SK-N-SH (cell line): Measurements from ENCODE around the gene RABGAP1L. TPM values are rescaled to one million over a fixed set of nuclear protein-coding genes. Genes with fewer than 3 reads are reported as not detected.

ENCODE experiments used
- CTCF ChIA-PET: fragments of 300-600, 350-600 bp; formaldehyde crosslinking; extraction: SDS; loops from one replicate; lab custom pipeline; 2021; lab: Yijun Ruan, JAX
- POLR2A ChIA-PET: fragments of 350-600 bp; sonication (Branson Sonifier 250); formaldehyde crosslinking; extraction: SDS; loops from one replicate; lab custom pipeline; 2020; ENCODE audit warnings: antibody characterized with exemption, inconsistent platforms; lab: Yijun Ruan, JAX
- DNase-seq: peaks from one replicate; pipeline ENCODE4 v3.0.0; 2012
- H2AFZ ChIP-seq: fragments of 200-600 bp; sonication (generic); 2 replicates; pipeline ENCODE4 v1.8.1; 2016; ENCODE audit warnings: antibody characterized with exemption, mild to moderate bottlenecking, low read depth
- H3F3A ChIP-seq: fragments of 200-600 bp; sonication (generic); replicated peaks from 2 replicates; pipeline ENCODE3; 2016; ENCODE audit warnings: antibody characterized with exemption, mild to moderate bottlenecking; ENCODE audit not compliant: insufficient read depth
- H3K27ac ChIP-seq, 2 experiments: fragments of 200-500 bp in 1 of 2; fragments of 200-600 bp in 1 of 2; sonication (Bioruptor generic) in 1 of 2; sonication (generic), shearing (Covaris generic) in 1 of 2; 2 replicates each; pipeline versions ENCODE4 v1.5.1 to v1.6.1; 2014 to 2016; ENCODE audit warnings: low read depth in 2 of 2, inconsistent platforms in 1 of 2, low read length in 1 of 2, mild to moderate bottlenecking in 1 of 2, mixed read lengths in 1 of 2
- H3K27me3 ChIP-seq: fragments of 200-600 bp; sonication (generic), shearing (Covaris generic); 2 replicates; pipeline ENCODE4 v1.6.1; 2016; ENCODE audit warnings: mixed run types; ENCODE audit not compliant: insufficient read depth
- H3K36me3 ChIP-seq, 2 experiments: fragments of 200-500 bp in 1 of 2; fragments of 200-600 bp in 1 of 2; sonication (Bioruptor generic) in 1 of 2; sonication (generic) in 1 of 2; replicated peaks in 1 of 2; 2 replicates each; pipeline versions ENCODE3 to v1.5.1; 2014 to 2016; ENCODE audit warnings: low read length in 1 of 2, mild to moderate bottlenecking in 1 of 2; ENCODE audit not compliant: insufficient read depth in 2 of 2, control insufficient read depth in 1 of 2
- H3K4me1 ChIP-seq, 2 experiments: fragments of 200-500 bp in 1 of 2; fragments of 200-600 bp in 1 of 2; sonication (Bioruptor generic) in 1 of 2; sonication (generic), shearing (Covaris generic) in 1 of 2; 2 replicates each; pipeline versions ENCODE4 v1.5.1 to v1.6.1; 2014 to 2016; ENCODE audit warnings: low read depth in 1 of 2, low read length in 1 of 2, mixed run types in 1 of 2; ENCODE audit not compliant: insufficient read depth in 2 of 2, control insufficient read depth in 1 of 2
- H3K4me2 ChIP-seq: fragments of 200-600 bp; sonication (generic), shearing (Covaris generic); 2 replicates; pipeline ENCODE4 v1.6.1; 2017; ENCODE audit warnings: mixed run types
- H3K4me3 ChIP-seq, 2 experiments: fragments of 200-500 bp in 1 of 2; fragments of 200-600 bp in 1 of 2; sonication (Bioruptor generic) in 1 of 2; sonication (generic), shearing (Covaris generic) in 1 of 2; 2 replicates each; pipeline versions ENCODE4 v1.5.1 to v1.8.1; 2014 to 2016; ENCODE audit warnings: low read depth in 2 of 2, inconsistent platforms in 1 of 2, low read length in 1 of 2, mild to moderate bottlenecking in 1 of 2, mixed read lengths in 1 of 2, moderate library complexity in 1 of 2
- H3K79me2 ChIP-seq: fragments of 200-600 bp; sonication (generic); 2 replicates; pipeline ENCODE4 v1.8.1; 2017; ENCODE audit warnings: mild to moderate bottlenecking; ENCODE audit not compliant: insufficient read depth
- H3K9ac ChIP-seq: fragments of 200-600 bp; sonication (generic); 2 replicates; pipeline ENCODE4 v1.6.1; 2017; ENCODE audit warnings: mixed run types
- H3K9me2 ChIP-seq: fragments of 200-600 bp; sonication (generic); 2 replicates; pipeline ENCODE4 v1.6.1; 2017; ENCODE audit warnings: mixed run types
- H3K9me3 ChIP-seq: fragments of 200-600 bp; sonication (generic); 2 replicates; pipeline ENCODE4 v1.6.1; 2017; ENCODE audit warnings: mixed run types, mild to moderate bottlenecking, moderate library complexity
- H4K20me1 ChIP-seq: fragments of 200-600 bp; sonication (generic); 2 replicates; pipeline ENCODE4 v1.6.1; 2017; ENCODE audit warnings: mild to moderate bottlenecking, mixed run types; ENCODE audit not compliant: insufficient read depth
- EZH2phosphoT487 ChIP-seq: fragments of 200-600 bp; sonication (generic); IDR thresholded peaks from 2 replicates; pipeline ENCODE4 v1.6.1; 2017; ENCODE audit warnings: low read depth, mixed run types, mild to moderate bottlenecking, antibody characterized with exemption, moderate library complexity, borderline replicate concordance
- GATA2 ChIP-seq: sonication (generic); formaldehyde crosslinking; IDR thresholded peaks from 2 replicates; pipeline ENCODE4 v1.5.0; 2020; ENCODE audit warnings: mild to moderate bottlenecking, missing genetic modification reagents
- NRF1 ChIP-seq: IDR thresholded peaks from 2 replicates; pipeline ENCODE4 v1.6.1; 2012; ENCODE audit warnings: low read depth, mild to moderate bottlenecking, low read length
- RFX5 ChIP-seq: IDR thresholded peaks from 2 replicates; pipeline ENCODE4 v1.6.1; 2012; ENCODE audit warnings: mild to moderate bottlenecking, improper control_type of control experiment, low read length
- TAF1 ChIP-seq: IDR thresholded peaks from 2 replicates; pipeline ENCODE4 v1.6.1; 2012; ENCODE audit warnings: low read depth, mild to moderate bottlenecking, low read length, moderate library complexity, borderline replicate concordance
- TCF12 ChIP-seq: IDR thresholded peaks from 2 replicates; pipeline ENCODE4 v1.4.0; 2012
- TEAD4 ChIP-seq: IDR thresholded peaks from 2 replicates; pipeline ENCODE4 v1.4.0; 2012; ENCODE audit warnings: mild to moderate bottlenecking, borderline replicate concordance; ENCODE audit not compliant: insufficient read depth
- YY1 ChIP-seq: IDR thresholded peaks from 2 replicates; pipeline ENCODE4 v1.4.0; 2012; ENCODE audit warnings: low read depth, mild to moderate bottlenecking
- WGBS: methylation state at CpG from one replicate; pipeline ENCODE4 v1.1.6; 2017; ENCODE audit warnings: low lambda C conversion rate; 5-methylcytosine and 5-hydroxymethylcytosine counted together
- polyA plus RNA-seq, 3 experiments: library from polyadenylated mRNA; depleted of rRNA; stranded (reverse); fragments of >200 nt; gene quantifications; 2 replicates each; pipeline ENCODE4 v1.2.3, GENCODE V29; 2012
- TF ChIP-seq, protein P1 (sequence below): fragments of 150-350 bp; IDR thresholded peaks from 2 replicates; pipeline ENCODE4 v1.6.1; 2017; ENCODE audit warnings: antibody characterized with exemption, low read length, low read depth, borderline replicate concordance
- TF ChIP-seq, protein P2 (sequence below): IDR thresholded peaks from 2 replicates; pipeline ENCODE4 v1.6.1; 2012; ENCODE audit warnings: mild to moderate bottlenecking, low read depth, low read length, moderate library complexity
- TF ChIP-seq, protein P3 (sequence below): IDR thresholded peaks from 2 replicates; pipeline ENCODE4 v1.4.0; 2012; ENCODE audit warnings: low read depth

Gene RABGAP1L
- polyA plus RNA-seq, 1 of the 3 experiments (the other 2 are of a cell fraction), result 7.2 TPM

DNA sequence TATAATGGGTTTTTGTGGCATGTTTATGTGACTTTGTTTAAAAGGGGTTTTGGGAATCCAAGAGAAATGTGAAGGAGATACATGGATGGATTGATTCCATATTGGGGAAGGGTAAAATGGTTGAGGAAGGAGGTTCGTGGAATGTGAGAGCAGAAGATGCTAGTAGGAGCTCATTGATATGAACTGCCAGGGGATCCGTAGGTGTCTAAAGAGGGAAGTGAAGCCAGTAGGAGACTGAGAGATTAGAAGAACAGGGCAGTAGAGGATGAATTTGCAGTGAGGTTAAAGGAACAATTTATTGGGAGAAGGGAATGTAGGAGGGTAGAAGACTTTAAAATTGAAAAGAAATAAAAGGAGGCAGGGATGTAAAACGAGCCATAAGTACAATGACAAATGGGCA lies 541.0 kb downstream of the RABGAP1L start:
- no peaks in the 10 kb centered on the region for H3K9me2 ChIP-seq
- H3F3A ChIP-seq, result no peaks in the 10 kb centered on the region
- ChIA-PET CTCF (interaction anchor here (1.9 to 2.1 kb wide), 2 partner anchors 26 to 438 kb away, joined by 4 to 7 read pairs; no protein-coding TSS in a partner anchor), POLR2A (no interaction called here)
- TF ChIP-seq TAF1 (no peak), GATA2 (CRISPR knock-in tag) (no peak), NRF1 (no peak), TCF12 (no peak), EZH2phosphoT487 (no peak), RFX5 (no peak), YY1 (no peak), TEAD4 (no peak)
- TF ChIP-seq, protein P1, sequence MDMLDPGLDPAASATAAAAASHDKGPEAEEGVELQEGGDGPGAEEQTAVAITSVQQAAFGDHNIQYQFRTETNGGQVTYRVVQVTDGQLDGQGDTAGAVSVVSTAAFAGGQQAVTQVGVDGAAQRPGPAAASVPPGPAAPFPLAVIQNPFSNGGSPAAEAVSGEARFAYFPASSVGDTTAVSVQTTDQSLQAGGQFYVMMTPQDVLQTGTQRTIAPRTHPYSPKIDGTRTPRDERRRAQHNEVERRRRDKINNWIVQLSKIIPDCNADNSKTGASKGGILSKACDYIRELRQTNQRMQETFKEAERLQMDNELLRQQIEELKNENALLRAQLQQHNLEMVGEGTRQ, result no peak
- TF ChIP-seq, protein P2, sequence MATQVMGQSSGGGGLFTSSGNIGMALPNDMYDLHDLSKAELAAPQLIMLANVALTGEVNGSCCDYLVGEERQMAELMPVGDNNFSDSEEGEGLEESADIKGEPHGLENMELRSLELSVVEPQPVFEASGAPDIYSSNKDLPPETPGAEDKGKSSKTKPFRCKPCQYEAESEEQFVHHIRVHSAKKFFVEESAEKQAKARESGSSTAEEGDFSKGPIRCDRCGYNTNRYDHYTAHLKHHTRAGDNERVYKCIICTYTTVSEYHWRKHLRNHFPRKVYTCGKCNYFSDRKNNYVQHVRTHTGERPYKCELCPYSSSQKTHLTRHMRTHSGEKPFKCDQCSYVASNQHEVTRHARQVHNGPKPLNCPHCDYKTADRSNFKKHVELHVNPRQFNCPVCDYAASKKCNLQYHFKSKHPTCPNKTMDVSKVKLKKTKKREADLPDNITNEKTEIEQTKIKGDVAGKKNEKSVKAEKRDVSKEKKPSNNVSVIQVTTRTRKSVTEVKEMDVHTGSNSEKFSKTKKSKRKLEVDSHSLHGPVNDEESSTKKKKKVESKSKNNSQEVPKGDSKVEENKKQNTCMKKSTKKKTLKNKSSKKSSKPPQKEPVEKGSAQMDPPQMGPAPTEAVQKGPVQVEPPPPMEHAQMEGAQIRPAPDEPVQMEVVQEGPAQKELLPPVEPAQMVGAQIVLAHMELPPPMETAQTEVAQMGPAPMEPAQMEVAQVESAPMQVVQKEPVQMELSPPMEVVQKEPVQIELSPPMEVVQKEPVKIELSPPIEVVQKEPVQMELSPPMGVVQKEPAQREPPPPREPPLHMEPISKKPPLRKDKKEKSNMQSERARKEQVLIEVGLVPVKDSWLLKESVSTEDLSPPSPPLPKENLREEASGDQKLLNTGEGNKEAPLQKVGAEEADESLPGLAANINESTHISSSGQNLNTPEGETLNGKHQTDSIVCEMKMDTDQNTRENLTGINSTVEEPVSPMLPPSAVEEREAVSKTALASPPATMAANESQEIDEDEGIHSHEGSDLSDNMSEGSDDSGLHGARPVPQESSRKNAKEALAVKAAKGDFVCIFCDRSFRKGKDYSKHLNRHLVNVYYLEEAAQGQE, result no peak
- DNase-seq, result no peak
- 82% methylated on average over 3 of the region's 3 CpGs for WGBS
- no peaks in the 10 kb centered on the region for H3K9me3 ChIP-seq
- H3K4me3 ChIP-seq, result no peak overlapping the region
- H3K9ac ChIP-seq, result no peak overlapping the region
- no peaks in the 10 kb centered on the region; a peak in 1 of 4 replicates for H3K4me1 ChIP-seq
- no peaks in the 10 kb centered on the region for H3K36me3 ChIP-seq
- H3K4me2 ChIP-seq, result no peak overlapping the region
- H2AFZ ChIP-seq, result no peak overlapping the region
- no peaks in the 10 kb centered on the region for H4K20me1 ChIP-seq
- no peak overlapping the region; a peak in 1 of 4 replicates for H3K27ac ChIP-seq
- H3K79me2 ChIP-seq, result no peaks in the 10 kb centered on the region
- no peaks in the 10 kb centered on the region for H3K27me3 ChIP-seq

GRCh38 chr1:174700775-174701174 lies 541.5 kb downstream of the RABGAP1L start:
- H3K4me3 ChIP-seq, result no peak overlapping the region
- H3K9me2 ChIP-seq, result no peaks in the 10 kb centered on the region
- CTCF ChIA-PET, result interaction anchor here (1.9 to 2.1 kb wide), 2 partner anchors 25 to 438 kb away, joined by 4 to 7 read pairs; no protein-coding TSS in a partner anchor
- H3K4me2 ChIP-seq, result no peak overlapping the region
- H3K9ac ChIP-seq, result no peak overlapping the region
- no peaks in the 10 kb centered on the region; a peak in 1 of 4 replicates for H3K4me1 ChIP-seq
- no peaks in the 10 kb centered on the region for H3K9me3 ChIP-seq
- no peak overlapping the region for H2AFZ ChIP-seq
- no peaks in the 10 kb centered on the region for H3F3A ChIP-seq
- no peaks in the 10 kb centered on the region for H3K36me3 ChIP-seq
- H3K27me3 ChIP-seq, result no peaks in the 10 kb centered on the region
- TF ChIP-seq TCF12, result peak; percentile 71
- TF ChIP-seq, protein P3, sequence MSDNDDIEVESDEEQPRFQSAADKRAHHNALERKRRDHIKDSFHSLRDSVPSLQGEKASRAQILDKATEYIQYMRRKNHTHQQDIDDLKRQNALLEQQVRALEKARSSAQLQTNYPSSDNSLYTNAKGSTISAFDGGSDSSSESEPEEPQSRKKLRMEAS, result no peak
- DNase-seq, result no peak
- POLR2A ChIA-PET, result no interaction called here
- H4K20me1 ChIP-seq, result no peaks in the 10 kb centered on the region
- 75% methylated on average over 3 of the region's 3 CpGs for WGBS
- H3K79me2 ChIP-seq, result no peaks in the 10 kb centered on the region
- peak overlapping the region in 1 of 2 experiments; percentile 43; a peak in 1 of 4 replicates for H3K27ac ChIP-seq
